ENCODE measurements around the gene CMPK1.

- TF ChIP-seq CTCF (conservative IDR thresholded peaks at IDR 0.05; ENCODE audit: low read depth, low read length): no peak
- no peak for TF ChIP-seq FOS (IDR thresholded peaks at IDR 0.05; ENCODE audit: low read depth, low read length)
- TF ChIP-seq RFX5 (IDR thresholded peaks at IDR 0.05; ENCODE audit: low read depth, low read length): no peak
- no peak for TF ChIP-seq MAFK (IDR thresholded peaks at IDR 0.05; ENCODE audit: low read depth, low read length)
- no peak for TF ChIP-seq USF2 (IDR thresholded peaks at IDR 0.05; ENCODE audit: low read depth, low read length)
- TF ChIP-seq MAZ (IDR thresholded peaks at IDR 0.05; ENCODE audit: borderline replicate concordance, low read depth, low read length): no peak
- TF ChIP-seq CHD1 (IDR thresholded peaks at IDR 0.05; ENCODE audit: low read depth, low read length): no peak
- no peak for TF ChIP-seq RCOR1 (IDR thresholded peaks at IDR 0.05; ENCODE audit: insufficient replicate concordance, low read length)
- no peak for TF ChIP-seq POLR2A (IDR thresholded peaks at IDR 0.05; ENCODE audit: low read depth, low read length)
- TF ChIP-seq BHLHE40 (IDR thresholded peaks at IDR 0.05; ENCODE audit: low read depth, low read length): no peak
- no peak for TF ChIP-seq RAD21 (IDR thresholded peaks at IDR 0.05; ENCODE audit: low read length)
- TF ChIP-seq MXI1 (IDR thresholded peaks at IDR 0.05; ENCODE audit: borderline replicate concordance, low read depth, low read length): no peak
- TF ChIP-seq SMC3 (IDR thresholded peaks at IDR 0.05; ENCODE audit: low read depth, low read length): no peak
Observed at GRCh38 chr1:47330212-47330611, 3.4 kb upstream of the CMPK1 start.
